PFSK-1 (cell line): ENCODE results near the gene ERVK3-1.

Source experiments
- FOXP2 ChIP-seq: optimal IDR thresholded peaks from 2 replicates; pipeline ENCODE3; 2011; ENCODE audit warnings: borderline replicate concordance, control low read depth, inconsistent platforms; ENCODE audit not compliant: insufficient read depth; ENCODE audit errors: extremely low read length, extremely low read depth
- POLR2AphosphoS5 ChIP-seq: IDR thresholded peaks from 2 replicates; pipeline ENCODE4 v1.6.1; 2012; ENCODE audit warnings: low read depth, mild to moderate bottlenecking, control low read depth, low read length, moderate library complexity
- SIN3A ChIP-seq: IDR thresholded peaks from 2 replicates; pipeline ENCODE4 v1.6.1; 2012; ENCODE audit warnings: mild to moderate bottlenecking, low read length, moderate library complexity, borderline replicate concordance; ENCODE audit not compliant: insufficient read depth
- TAF1 ChIP-seq: IDR thresholded peaks from 2 replicates; pipeline ENCODE4 v1.6.1; 2012; ENCODE audit warnings: low read length, control low read depth, borderline replicate concordance; ENCODE audit not compliant: insufficient read depth
- TF ChIP-seq, protein P1 (sequence below), 2 experiments: IDR thresholded peaks; 2 replicates each; pipeline versions ENCODE4 v1.6.1 to v1.8.0; 2011 to 2012; ENCODE audit warnings: low read depth in 2 of 2, low read length in 2 of 2, control low read depth in 1 of 2, inconsistent platforms in 1 of 2, mild to moderate bottlenecking in 1 of 2, moderate library complexity in 1 of 2; ENCODE audit not compliant: insufficient read depth in 1 of 2

Gene ERVK3-1

GRCh38 chr19:58317476-58318072 lies 12.4 kb downstream of the ERVK3-1 start:
- TF ChIP-seq, protein P1, sequence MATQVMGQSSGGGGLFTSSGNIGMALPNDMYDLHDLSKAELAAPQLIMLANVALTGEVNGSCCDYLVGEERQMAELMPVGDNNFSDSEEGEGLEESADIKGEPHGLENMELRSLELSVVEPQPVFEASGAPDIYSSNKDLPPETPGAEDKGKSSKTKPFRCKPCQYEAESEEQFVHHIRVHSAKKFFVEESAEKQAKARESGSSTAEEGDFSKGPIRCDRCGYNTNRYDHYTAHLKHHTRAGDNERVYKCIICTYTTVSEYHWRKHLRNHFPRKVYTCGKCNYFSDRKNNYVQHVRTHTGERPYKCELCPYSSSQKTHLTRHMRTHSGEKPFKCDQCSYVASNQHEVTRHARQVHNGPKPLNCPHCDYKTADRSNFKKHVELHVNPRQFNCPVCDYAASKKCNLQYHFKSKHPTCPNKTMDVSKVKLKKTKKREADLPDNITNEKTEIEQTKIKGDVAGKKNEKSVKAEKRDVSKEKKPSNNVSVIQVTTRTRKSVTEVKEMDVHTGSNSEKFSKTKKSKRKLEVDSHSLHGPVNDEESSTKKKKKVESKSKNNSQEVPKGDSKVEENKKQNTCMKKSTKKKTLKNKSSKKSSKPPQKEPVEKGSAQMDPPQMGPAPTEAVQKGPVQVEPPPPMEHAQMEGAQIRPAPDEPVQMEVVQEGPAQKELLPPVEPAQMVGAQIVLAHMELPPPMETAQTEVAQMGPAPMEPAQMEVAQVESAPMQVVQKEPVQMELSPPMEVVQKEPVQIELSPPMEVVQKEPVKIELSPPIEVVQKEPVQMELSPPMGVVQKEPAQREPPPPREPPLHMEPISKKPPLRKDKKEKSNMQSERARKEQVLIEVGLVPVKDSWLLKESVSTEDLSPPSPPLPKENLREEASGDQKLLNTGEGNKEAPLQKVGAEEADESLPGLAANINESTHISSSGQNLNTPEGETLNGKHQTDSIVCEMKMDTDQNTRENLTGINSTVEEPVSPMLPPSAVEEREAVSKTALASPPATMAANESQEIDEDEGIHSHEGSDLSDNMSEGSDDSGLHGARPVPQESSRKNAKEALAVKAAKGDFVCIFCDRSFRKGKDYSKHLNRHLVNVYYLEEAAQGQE (IDR thresholded peaks at IDR 0.05; ENCODE audit: insufficient read depth in 1 of 2, low read depth in 2 of 2, low read length in 2 of 2), result peak; percentile 90 to 99
- TF ChIP-seq POLR2AphosphoS5 (no peak), FOXP2 (no peak), SIN3A (peak; percentile 79; the same call in 1 of the 2 replicates), TAF1 (no peak)

GRCh38 chr19:58318297-58318696 lies 13.1 kb downstream of the ERVK3-1 start:
- TF ChIP-seq, protein P1 (IDR thresholded peaks at IDR 0.05; ENCODE audit: insufficient read depth in 1 of 2, low read depth in 2 of 2, low read length in 2 of 2), result 0 out of 4 replicates have a peak, but pooled peaks of 1 of the 2 experiments have one; percentile 28
- TF ChIP-seq FOXP2, result no peak

DNA sequence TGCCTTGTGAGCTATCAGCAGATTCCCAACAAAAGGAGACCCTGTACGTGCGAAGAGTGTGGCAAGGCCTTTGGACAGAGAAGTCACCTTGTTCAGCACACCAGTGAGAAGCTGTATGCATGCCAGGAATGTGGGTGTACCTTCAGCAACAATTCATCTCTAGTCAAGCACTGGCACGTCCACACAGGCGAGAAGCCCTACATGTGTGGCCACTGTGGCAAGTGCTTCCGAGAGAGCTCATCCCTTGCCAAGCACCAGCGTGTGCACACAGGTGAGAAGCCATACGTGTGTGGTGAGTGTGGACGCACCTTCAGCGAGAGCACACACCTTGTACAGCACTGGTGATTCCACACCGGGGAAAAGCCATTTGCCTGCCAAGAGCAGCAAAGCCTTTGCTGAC lies 14.1 kb downstream of the ERVK3-1 start:
- TF ChIP-seq FOXP2, result no peak

GRCh38 chr19:58325311-58326022 lies 20.3 kb downstream of the ERVK3-1 start:
- TF ChIP-seq, protein P1 (IDR thresholded peaks at IDR 0.05; ENCODE audit: insufficient read depth in 1 of 2, low read depth in 2 of 2, low read length in 2 of 2), result no peak
- TF ChIP-seq POLR2AphosphoS5, result no peak
- TF ChIP-seq FOXP2, result no peak
- no peak for TF ChIP-seq SIN3A
- TF ChIP-seq TAF1, result no peak

GRCh38 chr19:58326501-58326913 lies 21.3 kb downstream of the ERVK3-1 start:
- TF ChIP-seq POLR2AphosphoS5, result no peak
- TF ChIP-seq SIN3A, result no peak
- no peak for TF ChIP-seq TAF1
- TF ChIP-seq, protein P1 (IDR thresholded peaks at IDR 0.05; ENCODE audit: insufficient read depth in 1 of 2, low read depth in 2 of 2, low read length in 2 of 2), result no peak
- no peak for TF ChIP-seq FOXP2
